HepG2 (cell line): ENCODE measurements around the gene UBL7. TPM values are rescaled to one million over a fixed set of nuclear protein-coding genes. Genes with fewer than 3 reads are reported as not detected.
A peak's percentile ranks its signal among the peaks of the same experiment; 100 is the strongest.

Experiments used
- CHCHD3 ChIP-seq: sonication (generic); formaldehyde crosslinking; IDR thresholded peaks from 2 replicates; pipeline ENCODE4 v1.8.0; 2022; ENCODE audit warnings: mild to moderate bottlenecking, missing genetic modification reagents, moderate library complexity
- HNF4A ChIP-seq: sonication (generic); formaldehyde crosslinking; IDR thresholded peaks from 2 replicates; pipeline ENCODE4 v1.4.0; 2020; ENCODE audit warnings: missing genetic modification reagents
- IKZF1 ChIP-seq: fragments of 450-650 bp; IDR thresholded peaks from 2 replicates; pipeline ENCODE4 v1.7.1; 2016
- ZNF121 ChIP-seq: sonication (generic); formaldehyde crosslinking; IDR thresholded peaks from 2 replicates; pipeline ENCODE4 v1.5.0; 2020; ENCODE audit warnings: mild to moderate bottlenecking, missing genetic modification reagents
- ZNF207 ChIP-seq: fragments of 450-650 bp; IDR thresholded peaks from 2 replicates; pipeline ENCODE4 v1.6.1; 2016; ENCODE audit warnings: antibody characterized with exemption, borderline replicate concordance
- ZNF407 ChIP-seq: sonication (generic); formaldehyde crosslinking; IDR thresholded peaks from one replicate; pipeline ENCODE4 v1.5.1; 2020; ENCODE audit warnings: mild to moderate bottlenecking, missing genetic modification reagents; ENCODE audit errors: not compliant biosample characterization
- ZNF652 ChIP-seq: IDR thresholded peaks from 2 replicates; pipeline ENCODE4 v1.6.1; 2016; ENCODE audit warnings: low read depth, borderline replicate concordance
- polyA plus RNA-seq, 8 experiments: library from polyadenylated mRNA; depleted of rRNA in 3 of 8; stranded (reverse) in 7 of 8; unstranded in 1 of 8; fragments of >200 nt; fragmentation: Illumina TruSeq in 4 of 8; extraction: Trizol in 4 of 8; gene quantifications; 2 replicates each; pipeline versions ENCODE4 v1.2.1 to v1.2.3, GENCODE V29; 2011 to 2016; ENCODE audit warnings: low read depth in 4 of 8, missing spikeins in 1 of 8, mixed read lengths in 1 of 8; ENCODE audit not compliant: insufficient read depth in 1 of 8
- total RNA-seq, 5 experiments: library from RNA; depleted of rRNA; stranded (reverse); fragments of >200 nt; fragmentation: Illumina TruSeq; extraction: Trizol; gene quantifications; 2 replicates each; pipeline ENCODE4 v1.2.3, GENCODE V29; 2016; ENCODE audit warnings: low read depth in 1 of 5
- TF ChIP-seq, protein P1 (sequence below): sonication (generic); formaldehyde crosslinking; conservative IDR thresholded peaks from 2 replicates; pipeline ENCODE4 v1.4.0; 2020; ENCODE audit warnings: missing genetic modification reagents
- TF ChIP-seq, protein P2 (sequence below): sonication (generic); formaldehyde crosslinking; IDR thresholded peaks from 2 replicates; pipeline ENCODE4 v1.9.0; 2021; ENCODE audit warnings: missing genetic modification reagents, borderline replicate concordance
- TF ChIP-seq, protein P3 (sequence below): sonication (generic); formaldehyde crosslinking; IDR thresholded peaks from 2 replicates; pipeline ENCODE4 v1.5.0; 2020; ENCODE audit warnings: missing genetic modification reagents

UBL7 gene
- total and polyA plus RNA-seq, 2 of the 13 experiments (the other 11 are each of a cell fraction or from before 2014, with no cell fraction given): 55.0 to 63.5 TPM

DNA sequence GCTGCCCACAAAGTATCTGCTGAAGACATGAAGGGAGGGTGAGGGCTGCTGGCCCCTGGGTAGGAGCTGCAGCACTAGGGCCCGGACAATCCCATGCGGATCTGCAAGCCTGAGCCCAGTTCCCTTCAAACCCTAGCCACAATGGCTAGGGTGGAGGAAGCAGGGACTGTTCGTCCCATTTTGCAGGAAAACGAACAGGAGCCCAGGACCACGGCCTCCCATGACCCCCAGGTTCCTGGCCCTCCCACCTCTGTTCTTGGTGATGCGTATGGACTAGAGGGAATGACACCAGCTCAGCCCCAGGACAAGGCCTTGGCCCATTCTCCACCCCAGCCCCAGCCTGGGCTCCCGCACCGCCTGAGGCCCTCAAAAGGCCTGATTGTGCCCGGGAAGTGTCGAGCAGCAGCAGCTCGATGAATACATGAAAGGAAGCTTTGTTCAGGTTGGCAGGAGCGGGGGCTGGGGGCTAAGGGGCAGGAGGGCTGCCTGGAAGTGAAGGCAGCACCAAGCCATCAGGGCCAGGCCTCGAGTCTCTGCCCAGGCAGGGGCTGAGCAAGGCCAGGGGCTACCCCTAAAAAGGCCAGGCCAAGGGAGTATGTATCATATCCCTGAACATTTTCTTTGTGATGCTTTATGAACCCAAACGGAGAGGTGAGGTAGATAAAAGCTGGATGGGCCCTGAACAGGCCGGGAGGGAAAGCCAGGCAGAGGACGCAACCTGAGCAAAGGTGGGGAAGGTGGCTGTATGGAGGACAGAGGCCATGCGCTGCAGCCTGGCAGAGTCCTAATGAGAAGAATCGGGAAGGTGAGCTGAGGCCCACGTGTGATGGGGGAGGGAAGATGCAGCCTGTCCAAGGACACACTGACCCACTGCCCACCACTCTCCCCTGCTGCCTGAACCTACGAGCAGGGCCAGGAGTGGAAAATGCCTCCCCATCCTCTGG is 39.4 kb downstream of the UBL7 start (continued):
- TF ChIP-seq, protein P1, sequence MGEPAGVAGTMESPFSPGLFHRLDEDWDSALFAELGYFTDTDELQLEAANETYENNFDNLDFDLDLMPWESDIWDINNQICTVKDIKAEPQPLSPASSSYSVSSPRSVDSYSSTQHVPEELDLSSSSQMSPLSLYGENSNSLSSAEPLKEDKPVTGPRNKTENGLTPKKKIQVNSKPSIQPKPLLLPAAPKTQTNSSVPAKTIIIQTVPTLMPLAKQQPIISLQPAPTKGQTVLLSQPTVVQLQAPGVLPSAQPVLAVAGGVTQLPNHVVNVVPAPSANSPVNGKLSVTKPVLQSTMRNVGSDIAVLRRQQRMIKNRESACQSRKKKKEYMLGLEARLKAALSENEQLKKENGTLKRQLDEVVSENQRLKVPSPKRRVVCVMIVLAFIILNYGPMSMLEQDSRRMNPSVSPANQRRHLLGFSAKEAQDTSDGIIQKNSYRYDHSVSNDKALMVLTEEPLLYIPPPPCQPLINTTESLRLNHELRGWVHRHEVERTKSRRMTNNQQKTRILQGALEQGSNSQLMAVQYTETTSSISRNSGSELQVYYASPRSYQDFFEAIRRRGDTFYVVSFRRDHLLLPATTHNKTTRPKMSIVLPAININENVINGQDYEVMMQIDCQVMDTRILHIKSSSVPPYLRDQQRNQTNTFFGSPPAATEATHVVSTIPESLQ (CRISPR knock-in tag): no peak
- no peak for TF ChIP-seq ZNF652
- TF ChIP-seq, protein P2, sequence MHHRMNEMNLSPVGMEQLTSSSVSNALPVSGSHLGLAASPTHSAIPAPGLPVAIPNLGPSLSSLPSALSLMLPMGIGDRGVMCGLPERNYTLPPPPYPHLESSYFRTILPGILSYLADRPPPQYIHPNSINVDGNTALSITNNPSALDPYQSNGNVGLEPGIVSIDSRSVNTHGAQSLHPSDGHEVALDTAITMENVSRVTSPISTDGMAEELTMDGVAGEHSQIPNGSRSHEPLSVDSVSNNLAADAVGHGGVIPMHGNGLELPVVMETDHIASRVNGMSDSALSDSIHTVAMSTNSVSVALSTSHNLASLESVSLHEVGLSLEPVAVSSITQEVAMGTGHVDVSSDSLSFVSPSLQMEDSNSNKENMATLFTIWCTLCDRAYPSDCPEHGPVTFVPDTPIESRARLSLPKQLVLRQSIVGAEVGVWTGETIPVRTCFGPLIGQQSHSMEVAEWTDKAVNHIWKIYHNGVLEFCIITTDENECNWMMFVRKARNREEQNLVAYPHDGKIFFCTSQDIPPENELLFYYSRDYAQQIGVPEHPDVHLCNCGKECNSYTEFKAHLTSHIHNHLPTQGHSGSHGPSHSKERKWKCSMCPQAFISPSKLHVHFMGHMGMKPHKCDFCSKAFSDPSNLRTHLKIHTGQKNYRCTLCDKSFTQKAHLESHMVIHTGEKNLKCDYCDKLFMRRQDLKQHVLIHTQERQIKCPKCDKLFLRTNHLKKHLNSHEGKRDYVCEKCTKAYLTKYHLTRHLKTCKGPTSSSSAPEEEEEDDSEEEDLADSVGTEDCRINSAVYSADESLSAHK (CRISPR knock-in tag): peak; percentile 25; the same call in 1 of the 2 replicates
- TF ChIP-seq ZNF207: no peak
- TF ChIP-seq IKZF1: no peak
- peak; percentile 49 for TF ChIP-seq HNF4A (CRISPR knock-in tag)
- TF ChIP-seq, protein P3, sequence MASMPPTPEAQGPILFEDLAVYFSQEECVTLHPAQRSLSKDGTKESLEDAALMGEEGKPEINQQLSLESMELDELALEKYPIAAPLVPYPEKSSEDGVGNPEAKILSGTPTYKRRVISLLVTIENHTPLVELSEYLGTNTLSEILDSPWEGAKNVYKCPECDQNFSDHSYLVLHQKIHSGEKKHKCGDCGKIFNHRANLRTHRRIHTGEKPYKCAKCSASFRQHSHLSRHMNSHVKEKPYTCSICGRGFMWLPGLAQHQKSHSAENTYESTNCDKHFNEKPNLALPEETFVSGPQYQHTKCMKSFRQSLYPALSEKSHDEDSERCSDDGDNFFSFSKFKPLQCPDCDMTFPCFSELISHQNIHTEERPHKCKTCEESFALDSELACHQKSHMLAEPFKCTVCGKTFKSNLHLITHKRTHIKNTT (CRISPR knock-in tag): no peak
- TF ChIP-seq ZNF407: no peak
- no peak for TF ChIP-seq CHCHD3 (CRISPR knock-in tag)
- peak; percentile 39; the same call in 1 of the 2 replicates for TF ChIP-seq ZNF121 (CRISPR knock-in tag)
